ENCODE data around the gene RAD51B.

- TF ChIP-seq ZC3H13 (CRISPR knock-in tag; IDR thresholded peaks at IDR 0.05), result no peak
- no peak for TF ChIP-seq TARDBP (CRISPR knock-in tag; IDR thresholded peaks at IDR 0.05)
- no peak for TF ChIP-seq POLR2AphosphoS2 (IDR thresholded peaks at IDR 0.05; ENCODE audit: low read depth, low read length)
- no peak for TF ChIP-seq ZBTB44 (CRISPR knock-in tag; IDR thresholded peaks at IDR 0.05)
- TF ChIP-seq FOXO4 (CRISPR knock-in tag; conservative IDR thresholded peaks at IDR 0.05), result no peak
- TF ChIP-seq EZH2 (conservative IDR thresholded peaks at IDR 0.05; ENCODE audit: low read depth, low read length), result no peak
- TF ChIP-seq POLR2A (IDR thresholded peaks at IDR 0.05; ENCODE audit: insufficient read depth in 1 of 2, low read depth in 2 of 2, low read length in 2 of 2), result no peak
- TF ChIP-seq ZNF30 (CRISPR knock-in tag; IDR thresholded peaks at IDR 0.05), result no peak
- TF ChIP-seq CEBPB (IDR thresholded peaks at IDR 0.05; ENCODE audit: borderline replicate concordance, low read depth, low read length), result no peak
Observed at GRCh38 chr14:68653804-68654203, 834.2 kb downstream of the RAD51B start.

All from HepG2 (cell line).